Testis (tissue), 2 donors: ENCODE data around the gene MYO7B.

ENCODE experiments used
- CTCF ChIP-seq, 3 experiments: fragments of 450-650 bp in 2 of 3; fragments of 200-600 bp in 1 of 3; sonication (generic) in 1 of 3; IDR thresholded peaks; one replicate each; pipeline ENCODE4 v1.5.1; 2016 to 2019; ENCODE audit warnings: antibody characterized with exemption in 3 of 3, mild to moderate bottlenecking in 2 of 3, moderate library complexity in 1 of 3
- POLR2A ChIP-seq: fragments of 450-650 bp; IDR thresholded peaks from one replicate; pipeline ENCODE4 v1.6.1; 2017; ENCODE audit warnings: antibody characterized with exemption, mild to moderate bottlenecking, moderate library complexity

- TF ChIP-seq CTCF (IDR thresholded peaks at IDR 0.05) (peak; percentile 75 to 86 (median 76)), POLR2A (no peak)
Observed at GRCh38 chr2:127649684-127650040, 114.2 kb downstream of the MYO7B start.
